H1 (cell line): Measurements from ENCODE around the gene PBX3. TPM values are rescaled to one million over a fixed set of nuclear protein-coding genes. Genes with fewer than 3 reads are reported as not detected.

ENCODE experiments used
- CTCF ChIA-PET: fragments of 300-600 bp; sonication (Branson Sonifier 250); formaldehyde crosslinking; loops from one replicate; lab custom pipeline; 2021; ENCODE audit not compliant: partially characterized antibody; lab: Charles Lee
- POLR2A ChIA-PET: fragments of 300-600 bp; sonication (Branson Sonifier 250); formaldehyde crosslinking; loops from one replicate; lab custom pipeline; 2021; ENCODE audit warnings: inconsistent platforms; ENCODE audit not compliant: partially characterized antibody; lab: Charles Lee
- DNase-seq, 2 experiments: peaks; one replicate each; pipeline versions ENCODE4 v3.0.0 to v3.0.0-alpha.2; 2010 to 2022; ENCODE audit warnings: low spot score in 2 of 2, low read depth in 1 of 2, mixed read lengths in 1 of 2
- FAIRE-seq: peaks from 2 replicates; lab custom pipeline; 2011; peaks lifted over from hg19 to GRCh38; lab: Jason Lieb, UNC
- H2AFZ ChIP-seq: 2 replicates; pipeline ENCODE4 v1.8.1; 2012; ENCODE audit warnings: low read length, inconsistent platforms
- H2AK5ac ChIP-seq: 2 replicates; pipeline ENCODE4 v1.6.1; 2013; ENCODE audit warnings: low read depth, low read length
- H2BK120ac ChIP-seq: replicated peaks from 2 replicates; pipeline ENCODE3; 2013; ENCODE audit warnings: low read depth, low read length, inconsistent platforms
- H2BK12ac ChIP-seq: 2 replicates; pipeline ENCODE4 v1.6.1; 2013; ENCODE audit warnings: low read depth, low read length
- H2BK15ac ChIP-seq: 2 replicates; pipeline ENCODE4 v1.6.1; 2013; ENCODE audit warnings: low read length
- H2BK20ac ChIP-seq: 2 replicates; pipeline ENCODE4 v1.6.1; 2013; ENCODE audit warnings: low read length
- H2BK5ac ChIP-seq: 2 replicates; pipeline ENCODE4 v1.6.1; 2013; ENCODE audit warnings: low read depth, low read length
- H3K14ac ChIP-seq: 2 replicates; pipeline ENCODE4 v1.6.1; 2013; ENCODE audit warnings: inconsistent platforms; ENCODE audit not compliant: insufficient read length
- H3K18ac ChIP-seq: 2 replicates; pipeline ENCODE4 v1.6.1; 2013; ENCODE audit warnings: low read length; ENCODE audit errors: extremely low read depth
- H3K23ac ChIP-seq: 2 replicates; pipeline ENCODE4 v1.6.1; 2013; ENCODE audit warnings: inconsistent platforms; ENCODE audit not compliant: insufficient read length
- H3K23me2 ChIP-seq: 2 replicates; pipeline ENCODE4 v1.6.1; 2013; ENCODE audit warnings: low read depth, low read length
- H3K27ac ChIP-seq: 2 replicates; pipeline ENCODE4 v1.6.1; 2011; ENCODE audit warnings: low read depth, low read length, inconsistent platforms
- H3K27me3 ChIP-seq, 4 experiments: replicated peaks in 1 of 4; 1 replicate in 1 of 4; 2 replicates in 3 of 4; pipeline versions ENCODE4 v1.6.1 to v1.8.1; 2011 to 2013; ENCODE audit warnings: low read length in 3 of 4, mild to moderate bottlenecking in 3 of 4, inconsistent platforms in 2 of 4, mixed read lengths in 2 of 4, moderate library complexity in 1 of 4; ENCODE audit not compliant: control insufficient read depth in 3 of 4, insufficient read depth in 3 of 4; ENCODE audit errors: extremely low read depth in 1 of 4
- H3K36me3 ChIP-seq, 4 experiments: 2 replicates each; pipeline versions ENCODE4 v1.6.1 to v1.8.1; 2011 to 2013; ENCODE audit warnings: mild to moderate bottlenecking in 4 of 4, low read length in 3 of 4, moderate library complexity in 2 of 4, control low read depth in 1 of 4, inconsistent platforms in 1 of 4; ENCODE audit not compliant: insufficient read depth in 4 of 4, control insufficient read depth in 2 of 4
- H3K4ac ChIP-seq: replicated peaks from 2 replicates; pipeline ENCODE3; 2013; ENCODE audit warnings: low read length, low read depth, mixed read lengths, inconsistent platforms; ENCODE audit not compliant: insufficient read length
- H3K4me1 ChIP-seq, 4 experiments: replicated peaks in 1 of 4; 1 replicate in 1 of 4; 2 replicates in 3 of 4; pipeline versions ENCODE4 v1.6.1 to v1.8.1; 2011 to 2013; ENCODE audit warnings: low read length in 3 of 4, inconsistent platforms in 2 of 4, mixed read lengths in 1 of 4; ENCODE audit not compliant: insufficient read depth in 4 of 4, control insufficient read depth in 3 of 4
- H3K4me2 ChIP-seq, 2 experiments: 2 replicates each; pipeline versions ENCODE4 v1.6.1 to v1.8.1; 2011 to 2013; ENCODE audit warnings: low read depth in 2 of 2, low read length in 2 of 2, control low read depth in 1 of 2, inconsistent platforms in 1 of 2, mild to moderate bottlenecking in 1 of 2; ENCODE audit not compliant: insufficient read depth in 1 of 2
- H3K4me3 ChIP-seq, 4 experiments: fragments of 200-600, 300-600 bp in 1 of 4; sonication (generic), shearing (Covaris generic), sonication (Bioruptor Twin) in 1 of 4; 2 replicates each; pipeline versions ENCODE4 v1.5.1 to v1.8.1; 2011 to 2016; ENCODE audit warnings: low read length in 4 of 4, low read depth in 3 of 4, control low read depth in 2 of 4, inconsistent platforms in 2 of 4, mild to moderate bottlenecking in 2 of 4, mixed read lengths in 1 of 4, moderate library complexity in 1 of 4; ENCODE audit not compliant: insufficient read depth in 2 of 4; ENCODE audit errors: extremely low read depth in 1 of 4
- H3K56ac ChIP-seq: replicated peaks from 2 replicates; pipeline ENCODE3; 2013; ENCODE audit warnings: low read depth, mild to moderate bottlenecking, mixed read lengths, low read length, inconsistent platforms; ENCODE audit not compliant: insufficient read length
- H3K79me1 ChIP-seq: 2 replicates; pipeline ENCODE4 v1.6.1; 2013; ENCODE audit warnings: low read depth, low read length, control low read depth
- H3K79me2 ChIP-seq, 2 experiments: 2 replicates each; pipeline versions ENCODE4 v1.6.1 to v1.8.1; 2012 to 2013; ENCODE audit warnings: low read length in 2 of 2, mild to moderate bottlenecking in 2 of 2, inconsistent platforms in 1 of 2; ENCODE audit not compliant: insufficient read depth in 2 of 2, control insufficient read depth in 1 of 2
- H3K9ac ChIP-seq, 4 experiments: replicated peaks in 1 of 4; 1 replicate in 1 of 4; 2 replicates in 3 of 4; pipeline versions ENCODE4 v1.6.1 to v1.8.1; 2011 to 2013; ENCODE audit warnings: low read depth in 3 of 4, low read length in 3 of 4, control low read depth in 2 of 4, mild to moderate bottlenecking in 2 of 4, moderate library complexity in 2 of 4, inconsistent platforms in 1 of 4; ENCODE audit errors: extremely low read depth in 1 of 4
- H3K9me3 ChIP-seq, 2 experiments: 2 replicates each; pipeline versions ENCODE4 v1.6.1 to v1.8.1; 2012 to 2013; ENCODE audit warnings: mild to moderate bottlenecking in 2 of 2, moderate library complexity in 2 of 2, control low read depth in 1 of 2, inconsistent platforms in 1 of 2, low read depth in 1 of 2, low read length in 1 of 2, mixed read lengths in 1 of 2; ENCODE audit not compliant: insufficient read depth in 2 of 2
- H4K20me1 ChIP-seq, 2 experiments: replicated peaks in 1 of 2; 2 replicates each; pipeline versions ENCODE3 to v1.8.1; 2011 to 2013; ENCODE audit warnings: inconsistent platforms in 2 of 2, low read length in 2 of 2, mild to moderate bottlenecking in 1 of 2; ENCODE audit not compliant: insufficient read depth in 2 of 2, control insufficient read depth in 1 of 2
- H4K5ac ChIP-seq: 2 replicates; pipeline ENCODE4 v1.6.1; 2013; ENCODE audit warnings: low read length, low read depth, mixed read lengths, inconsistent platforms; ENCODE audit not compliant: insufficient read length
- H4K8ac ChIP-seq: 2 replicates; pipeline ENCODE4 v1.8.0; 2013; ENCODE audit warnings: mild to moderate bottlenecking, moderate library complexity, low read length, inconsistent platforms; ENCODE audit not compliant: insufficient read depth; ENCODE audit errors: extremely low read depth
- H4K91ac ChIP-seq: replicated peaks from 2 replicates; pipeline ENCODE3; 2013; ENCODE audit warnings: low read length, mixed read lengths, inconsistent platforms; ENCODE audit not compliant: insufficient read length
- CHD1 ChIP-seq: IDR thresholded peaks from 2 replicates; pipeline ENCODE4 v1.6.1; 2012; ENCODE audit warnings: low read depth, low read length, improper control_type of control experiment
- GTF2F1 ChIP-seq: IDR thresholded peaks from 2 replicates; pipeline ENCODE4 v1.6.1; 2012; ENCODE audit warnings: low read depth, low read length, improper control_type of control experiment, borderline replicate concordance
- MAFK ChIP-seq: IDR thresholded peaks from 2 replicates; pipeline ENCODE4 v1.6.1; 2012; ENCODE audit warnings: low read depth, mild to moderate bottlenecking, improper control_type of control experiment, low read length
- RFX5 ChIP-seq: IDR thresholded peaks from 2 replicates; pipeline ENCODE4 v1.6.1; 2011; ENCODE audit warnings: low read depth, low read length, improper control_type of control experiment, borderline replicate concordance
- WGBS, 2 experiments: shearing (Covaris generic) in 1 of 2; methylation state at CpG; one replicate each; pipeline versions ENCODE4 v1.1.6 to v1.1.7; 2013 to 2015; ENCODE audit warnings: low lambda C conversion rate in 2 of 2, mixed read lengths in 2 of 2, inconsistent platforms in 1 of 2, low coverage in 1 of 2, missing lambda C conversion rate in 1 of 2; ENCODE audit not compliant: insufficient replicate concordance in 2 of 2, insufficient coverage in 1 of 2, insufficient read length in 1 of 2; ENCODE audit errors: extremely low coverage in 1 of 2, missing lambda C conversion rate in 1 of 2; 5-methylcytosine and 5-hydroxymethylcytosine counted together
- polyA plus RNA-seq, 7 experiments: library from polyadenylated mRNA; depleted of rRNA in 3 of 7; stranded (reverse) in 5 of 7; unstranded in 2 of 7; fragments of >200 nt in 5 of 7; fragments of 200-250 nt in 2 of 7; gene quantifications; 1 replicate in 5 of 7; 2 replicates in 1 of 7; 4 replicates in 1 of 7; pipeline versions ENCODE4 v1.2.1 to v1.2.3, GENCODE V29; 2011 to 2013; ENCODE audit warnings: missing spikeins in 2 of 7, mixed read lengths in 2 of 7
- total RNA-seq: library from RNA; stranded (reverse); fragmentation: NEBNext Ultra II Directional; extraction: Animal tissue kit (Norgen Biotek cat#: 25700); gene quantifications from 2 replicates; pipeline ENCODE4 v1.2.1, GENCODE V29; 2021
- TF ChIP-seq, protein P1 (sequence below), 3 experiments: IDR thresholded peaks; 1 replicate in 2 of 3; 2 replicates in 1 of 3; pipeline versions ENCODE4 v1.5.1 to v1.6.1; 2011; ENCODE audit warnings: low read length in 3 of 3, mild to moderate bottlenecking in 3 of 3, inconsistent platforms in 2 of 3, low read depth in 1 of 3, moderate library complexity in 1 of 3; ENCODE audit not compliant: insufficient read depth in 1 of 3; ENCODE audit errors: control extremely low read depth in 1 of 3
- TF ChIP-seq, protein P2 (sequence below): IDR thresholded peaks from 2 replicates; pipeline ENCODE4 v1.6.1; 2012; ENCODE audit warnings: inconsistent platforms

Gene PBX3
- total and polyA plus RNA-seq, 2 of the 8 experiments (the other 6 are each of a cell fraction or from before 2014, with no cell fraction given), result 22.7 to 44.3 TPM

DNA sequence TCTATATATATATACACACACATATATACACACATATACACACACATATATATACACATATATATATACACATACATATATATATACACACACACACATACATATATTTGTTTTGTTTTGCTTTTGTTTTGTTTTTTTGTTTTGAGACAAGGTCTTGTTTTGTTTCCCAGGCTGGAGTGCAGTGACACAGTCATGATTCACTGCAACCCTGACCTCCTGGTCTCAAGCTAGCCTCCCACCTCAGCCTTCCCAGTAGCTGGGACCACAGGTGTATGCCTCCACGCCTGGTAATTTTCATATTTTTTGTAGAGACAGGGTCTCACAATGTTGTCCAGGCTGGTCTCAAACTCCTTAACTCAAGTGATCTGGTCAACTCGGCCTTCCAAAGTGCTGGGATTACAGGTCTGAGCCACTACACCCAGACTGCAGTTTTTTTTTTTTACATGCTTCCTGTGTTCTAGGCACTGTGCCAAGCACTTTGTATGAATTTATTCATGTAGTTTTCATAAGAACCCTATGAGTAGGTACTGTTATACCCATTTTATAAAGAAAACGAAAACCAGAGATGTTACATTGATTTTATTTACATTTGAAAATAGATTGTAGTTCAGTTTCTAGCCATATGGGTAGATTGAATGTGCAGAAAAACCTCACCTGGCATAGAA is 120.7 kb downstream of the PBX3 start:
- CTCF ChIA-PET, result no interaction called here
- TF ChIP-seq CHD1 (no peak), MAFK (no peak), GTF2F1 (no peak), RFX5 (no peak)
- TF ChIP-seq, protein P1, sequence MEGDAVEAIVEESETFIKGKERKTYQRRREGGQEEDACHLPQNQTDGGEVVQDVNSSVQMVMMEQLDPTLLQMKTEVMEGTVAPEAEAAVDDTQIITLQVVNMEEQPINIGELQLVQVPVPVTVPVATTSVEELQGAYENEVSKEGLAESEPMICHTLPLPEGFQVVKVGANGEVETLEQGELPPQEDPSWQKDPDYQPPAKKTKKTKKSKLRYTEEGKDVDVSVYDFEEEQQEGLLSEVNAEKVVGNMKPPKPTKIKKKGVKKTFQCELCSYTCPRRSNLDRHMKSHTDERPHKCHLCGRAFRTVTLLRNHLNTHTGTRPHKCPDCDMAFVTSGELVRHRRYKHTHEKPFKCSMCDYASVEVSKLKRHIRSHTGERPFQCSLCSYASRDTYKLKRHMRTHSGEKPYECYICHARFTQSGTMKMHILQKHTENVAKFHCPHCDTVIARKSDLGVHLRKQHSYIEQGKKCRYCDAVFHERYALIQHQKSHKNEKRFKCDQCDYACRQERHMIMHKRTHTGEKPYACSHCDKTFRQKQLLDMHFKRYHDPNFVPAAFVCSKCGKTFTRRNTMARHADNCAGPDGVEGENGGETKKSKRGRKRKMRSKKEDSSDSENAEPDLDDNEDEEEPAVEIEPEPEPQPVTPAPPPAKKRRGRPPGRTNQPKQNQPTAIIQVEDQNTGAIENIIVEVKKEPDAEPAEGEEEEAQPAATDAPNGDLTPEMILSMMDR (IDR thresholded peaks at IDR 0.05; ENCODE audit: control extremely low read depth in 1 of 3, insufficient read depth in 1 of 3, low read depth in 1 of 3, low read length in 3 of 3), result no peak
- TF ChIP-seq, protein P2, sequence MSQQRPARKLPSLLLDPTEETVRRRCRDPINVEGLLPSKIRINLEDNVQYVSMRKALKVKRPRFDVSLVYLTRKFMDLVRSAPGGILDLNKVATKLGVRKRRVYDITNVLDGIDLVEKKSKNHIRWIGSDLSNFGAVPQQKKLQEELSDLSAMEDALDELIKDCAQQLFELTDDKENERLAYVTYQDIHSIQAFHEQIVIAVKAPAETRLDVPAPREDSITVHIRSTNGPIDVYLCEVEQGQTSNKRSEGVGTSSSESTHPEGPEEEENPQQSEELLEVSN, result no peak

More for the DNA sequence above, 120.7 kb downstream of the PBX3 start:
- Histone ChIP-seq H3K27ac (no peak overlapping the region), H4K20me1 (peaks cover 0 to 1% of the 10 kb centered on the region in 2 experiments), H3K36me3 (no peaks in the 10 kb centered on the region), H3K23ac (no peak overlapping the region), H3K4me1 (no peaks in the 10 kb centered on the region), H3K18ac (no peak overlapping the region), H3K56ac (no peak overlapping the region), H3K79me1 (no peaks in the 10 kb centered on the region; the same call in 1 of the 2 replicates), H3K23me2 (no peaks in the 10 kb centered on the region), H3K27me3 (no peaks in the 10 kb centered on the region), H4K8ac (no peak overlapping the region), H2AFZ (no peak overlapping the region), H2AK5ac (no peak overlapping the region), H3K4ac (no peak overlapping the region), H2BK120ac (no peak overlapping the region), H3K79me2 (peaks cover 0 to 35% of the 10 kb centered on the region in 2 experiments; a peak in 1 of 4 replicates), H2BK5ac (no peak overlapping the region), H4K91ac (no peak overlapping the region), H3K9ac (no peak overlapping the region), H3K4me2 (no peak overlapping the region), H3K9me3 (no peaks in the 10 kb centered on the region), H2BK15ac (no peak overlapping the region), H3K4me3 (no peak overlapping the region), H2BK20ac (no peak overlapping the region), H3K14ac (no peak overlapping the region), H2BK12ac (no peak overlapping the region), H4K5ac (no peak overlapping the region)
- POLR2A ChIA-PET, result no interaction called here
- 83% methylated on average over 3 of the region's 3 CpGs; no CpG with 5 or more reads in 1 of the 2 experiments for WGBS, 2 experiments
- DNase-seq (no peak), FAIRE-seq (no peak)
